HG02678 (cell line): Measurements from ENCODE around the gene DIRAS1.
"Not testable (repeated sequence)": the region's sequence is repeated elsewhere in the genome, so short reads cannot be mapped to it uniquely, and the experiment has no call there.

Experiments used
- ATAC-seq: cut with Tn5 transposase; IDR thresholded peaks from one replicate; pipeline ENCODE4 v1.9.1; 2021; ENCODE audit warnings: mild to moderate bottlenecking, moderate library complexity; ENCODE audit not compliant: unreplicated experiment

DIRAS1 gene

GRCh38 chr19:2714102-2714501, 7.1 kb downstream of the DIRAS1 start:
- not testable (repeated sequence) for ATAC-seq

GRCh38 chr19:2713170-2713569, 8.0 kb downstream of the DIRAS1 start:
- not testable (repeated sequence) for ATAC-seq

GRCh38 chr19:2711875-2712205, 9.3 kb downstream of the DIRAS1 start:
- ATAC-seq, result no peak

DNA sequence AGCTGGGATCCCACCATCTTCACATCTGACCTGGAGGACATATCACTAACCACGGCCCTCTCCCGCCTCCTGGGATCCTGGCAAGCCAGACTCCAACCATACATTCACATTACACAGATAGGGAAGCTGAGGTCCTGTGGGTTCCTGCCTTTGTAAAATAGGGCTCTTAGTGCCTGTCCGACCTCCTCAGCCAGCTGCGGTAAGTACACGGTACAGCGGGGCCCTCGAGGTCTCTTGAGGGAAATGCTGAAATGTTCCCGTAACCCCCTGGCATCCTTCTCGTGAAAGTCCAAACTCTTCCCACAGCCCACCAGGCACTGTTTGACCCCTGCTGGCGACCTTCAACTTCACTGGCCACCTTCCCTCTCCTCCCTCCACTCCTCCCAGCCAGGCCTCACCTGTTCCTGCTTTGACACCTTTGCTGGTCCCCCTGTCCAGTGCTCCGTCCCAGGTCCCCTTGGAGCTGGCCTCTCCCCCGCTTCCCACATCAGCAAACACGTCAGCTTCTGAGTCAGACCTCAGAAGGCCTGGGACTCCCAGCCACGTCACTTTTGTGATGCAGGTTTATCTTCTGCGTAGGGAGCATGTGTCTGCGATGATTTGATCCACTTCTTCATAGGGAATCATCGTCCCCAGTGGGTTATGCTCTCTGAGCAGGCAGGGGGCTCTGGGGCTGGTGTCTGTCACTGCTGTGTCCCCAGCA, 9.8 kb downstream of the DIRAS1 start:
- no peak for ATAC-seq

DNA sequence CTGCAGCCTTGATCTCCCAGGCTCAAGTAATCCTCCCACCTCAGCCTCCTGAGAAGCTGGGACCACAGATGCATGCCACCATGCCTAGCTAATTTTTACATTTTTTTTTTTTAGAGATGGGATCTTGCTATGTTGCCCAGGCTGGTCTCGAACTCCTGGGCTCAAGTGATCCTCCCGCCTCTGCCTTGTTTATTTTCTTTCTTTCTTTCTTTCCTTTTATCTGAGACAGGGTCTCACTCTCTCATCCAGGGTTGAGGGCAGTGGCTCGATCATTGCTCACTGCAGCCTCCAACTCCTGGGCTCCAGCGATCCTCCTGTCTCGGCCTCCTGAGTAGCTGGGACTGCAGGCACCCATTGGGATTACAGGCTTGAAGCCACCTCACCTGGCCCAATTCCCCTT, 14.9 kb downstream of the DIRAS1 start:
- ATAC-seq, result no peak

DNA sequence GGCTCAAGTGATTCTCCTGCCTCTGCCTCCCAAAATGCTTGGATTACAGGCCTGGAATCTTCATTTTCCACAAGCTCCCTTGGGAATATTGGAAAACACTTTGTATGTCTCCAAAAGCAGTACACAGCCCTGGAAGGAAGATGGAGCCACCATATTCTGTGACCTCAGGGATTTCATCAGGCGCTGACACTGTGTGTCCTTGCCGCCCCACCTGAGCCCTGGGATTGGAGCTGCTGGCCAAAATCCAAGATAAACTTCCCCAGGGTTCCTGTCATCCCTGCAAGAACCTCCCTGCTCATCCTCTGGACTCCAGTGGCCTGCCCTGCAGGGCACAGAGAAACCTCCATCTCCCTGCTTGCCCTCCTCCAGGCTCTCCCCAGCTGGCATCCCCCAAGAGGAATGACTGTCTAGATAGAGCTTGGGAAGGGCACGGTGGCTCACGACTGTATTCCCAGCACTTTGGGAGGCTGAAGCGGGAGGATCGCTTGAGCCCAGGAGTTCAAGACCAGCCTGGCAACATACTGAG, 17.4 kb downstream of the DIRAS1 start:
- no peak for ATAC-seq

GRCh38 chr19:2703077-2703437, 18.1 kb downstream of the DIRAS1 start:
- no peak for ATAC-seq

- peak; percentile 82 for ATAC-seq
Measured at GRCh38 chr19:2702170-2703076, 18.7 kb downstream of the DIRAS1 start, which contains the start of gene GNG7. Gene GNG7, minus strand, starts transcription at chr19:2702694. Its CDS starts 182,006 bp downstream, at chr19:2520688.

DNA sequence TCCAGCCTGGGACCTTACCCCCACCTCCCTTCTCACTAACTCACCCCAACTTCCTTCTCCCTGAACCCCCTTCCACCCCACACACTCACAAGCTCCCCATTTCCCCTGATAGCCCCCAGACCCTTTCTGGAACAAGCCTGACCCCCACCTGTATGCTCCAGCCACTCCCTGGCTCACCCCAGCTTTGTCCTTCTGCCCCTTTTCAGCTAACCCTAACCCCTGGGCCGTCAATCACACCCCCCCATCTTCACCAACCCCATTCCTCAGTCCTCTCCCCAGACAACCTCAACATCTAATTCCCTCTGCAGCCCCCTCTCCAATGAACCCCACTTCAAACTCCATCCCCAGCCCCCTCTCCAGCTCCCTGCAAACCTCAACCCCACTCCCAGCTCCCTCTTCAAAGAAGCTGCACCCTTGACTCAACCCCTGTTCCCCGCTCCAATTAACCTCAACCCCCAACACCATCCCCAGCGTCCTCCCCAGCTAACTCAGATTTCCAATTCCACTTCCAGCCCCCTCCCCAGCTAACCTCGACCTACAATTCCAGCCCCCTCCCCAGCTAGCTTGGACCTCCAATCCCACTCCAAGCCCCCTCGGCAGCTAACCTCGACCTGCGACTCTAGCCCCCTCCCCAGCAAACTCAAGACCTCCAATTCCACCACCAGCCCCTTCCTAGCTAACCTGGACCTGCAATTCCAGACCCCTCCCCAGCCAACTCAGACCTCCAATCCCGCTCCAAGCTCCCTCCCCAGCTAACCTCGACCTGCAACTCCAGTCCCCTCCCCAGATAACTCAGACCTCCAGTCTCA, 19.6 kb downstream of the DIRAS1 start:
- ATAC-seq, result no peak

GRCh38 chr19:2700660-2701360, 20.4 kb downstream of the DIRAS1 start:
- no peak for ATAC-seq

DNA sequence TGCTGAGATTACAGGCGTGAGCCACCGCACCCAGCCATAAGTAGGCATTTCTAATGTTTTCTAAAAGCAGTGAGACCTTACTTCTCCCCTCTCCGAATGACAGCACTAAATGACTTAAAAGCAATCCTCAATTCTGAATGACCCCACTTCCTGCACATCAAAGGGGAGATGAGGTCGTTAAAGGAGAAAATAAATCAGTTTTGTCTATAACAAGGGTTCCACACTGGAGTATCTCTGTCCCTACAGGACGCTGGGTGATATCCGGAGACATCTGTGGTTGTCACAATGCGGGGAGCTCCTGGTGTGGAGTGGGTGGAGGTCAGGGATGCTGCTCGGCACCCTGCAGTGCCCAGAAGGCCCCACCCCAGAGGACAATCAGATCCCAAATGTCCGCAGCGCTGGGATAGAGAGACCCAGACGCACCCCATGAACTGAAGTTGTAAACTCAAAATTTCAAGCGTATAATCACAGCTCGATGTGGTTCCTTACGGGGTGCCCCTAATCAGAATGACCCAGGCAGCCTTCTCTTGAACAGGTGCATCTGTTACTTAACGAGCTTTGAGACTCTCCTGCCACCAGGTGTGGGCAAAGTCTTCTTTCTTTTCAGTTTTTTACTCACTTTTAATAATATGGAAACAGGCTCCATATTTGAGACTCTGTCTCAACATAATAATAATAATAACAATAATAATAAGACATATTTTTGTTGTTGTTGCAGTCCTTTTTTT, 21.6 kb downstream of the DIRAS1 start:
- no peak for ATAC-seq

- ATAC-seq, result no peak
Measured at GRCh38 chr19:2694196-2694595, 27.0 kb downstream of the DIRAS1 start.

DNA sequence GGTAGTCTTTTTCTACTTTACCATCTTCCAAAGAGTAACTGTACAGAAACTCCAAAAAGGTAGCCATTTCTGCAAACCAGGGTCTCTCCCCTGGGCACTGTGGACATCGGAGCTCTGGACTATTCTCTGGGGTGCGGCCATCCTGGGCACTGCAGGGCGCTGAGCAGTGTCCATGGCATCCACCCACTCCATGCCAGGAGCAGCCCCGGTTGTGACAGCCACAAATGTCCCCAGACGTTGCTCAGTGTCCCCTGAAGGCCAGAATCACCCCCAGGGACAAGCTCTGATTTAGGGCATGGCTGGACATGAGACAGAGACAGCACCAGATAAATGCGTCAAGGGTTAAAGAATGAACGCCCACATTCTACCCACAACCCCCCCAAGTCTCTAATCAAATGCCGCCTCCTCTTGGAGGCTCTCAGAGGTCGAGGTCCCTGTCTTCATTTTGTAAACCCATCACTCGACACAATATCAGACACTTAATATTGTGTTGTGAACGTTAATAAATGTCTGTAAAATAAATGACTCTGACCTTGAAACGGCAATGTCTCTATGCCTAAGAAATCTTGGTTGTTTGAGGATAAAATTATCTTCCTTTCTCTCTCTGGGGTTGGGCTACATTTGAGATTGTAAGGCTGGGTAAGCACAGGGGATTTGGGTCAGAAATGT, 27.5 kb downstream of the DIRAS1 start:
- no peak for ATAC-seq

DNA sequence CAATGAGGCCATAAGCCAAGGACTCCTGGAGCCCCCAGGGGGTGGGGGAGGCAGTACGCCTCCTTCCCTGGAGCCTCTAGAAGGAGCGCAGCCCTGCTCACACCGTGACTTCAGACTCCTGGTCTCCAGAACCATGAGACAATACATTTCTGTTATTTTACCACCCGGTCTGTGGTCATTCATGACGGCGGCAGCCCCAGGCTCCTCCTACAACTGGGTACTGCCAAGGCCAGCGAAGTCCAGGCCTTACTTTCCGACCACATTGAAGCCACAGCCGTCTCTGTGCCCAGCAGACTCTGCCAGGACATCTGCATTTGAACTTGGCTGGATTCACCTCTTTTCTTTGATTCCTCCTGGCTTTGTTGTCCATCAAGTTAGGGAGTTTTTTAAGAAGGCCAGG, 29.2 kb downstream of the DIRAS1 start:
- no peak for ATAC-seq

- ATAC-seq, result no peak
Measured at GRCh38 chr19:2690856-2691255, 30.3 kb downstream of the DIRAS1 start.

DNA sequence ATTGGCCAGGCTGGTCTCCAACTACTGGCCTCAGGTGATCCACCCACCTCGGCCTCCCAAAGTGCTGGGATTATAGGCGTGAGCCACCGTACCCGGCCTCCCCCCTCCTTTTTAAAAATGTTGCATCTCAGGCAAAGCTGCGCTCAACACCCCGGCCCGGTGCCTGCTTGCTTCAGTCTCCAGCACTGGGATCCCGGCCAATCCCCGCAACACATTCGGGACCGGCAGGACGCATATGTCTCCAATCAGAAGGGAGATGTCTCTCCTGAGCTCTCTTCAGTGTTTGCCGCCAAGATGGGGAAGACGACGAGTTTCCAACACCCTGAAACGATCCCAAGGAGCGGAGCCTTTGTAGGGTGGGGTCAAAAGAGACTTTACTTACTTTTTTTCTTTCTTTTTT, 34.8 kb downstream of the DIRAS1 start:
- ATAC-seq, result no peak

- no peak for ATAC-seq
Measured at GRCh38 chr19:2685204-2685704, 35.9 kb downstream of the DIRAS1 start.

DNA sequence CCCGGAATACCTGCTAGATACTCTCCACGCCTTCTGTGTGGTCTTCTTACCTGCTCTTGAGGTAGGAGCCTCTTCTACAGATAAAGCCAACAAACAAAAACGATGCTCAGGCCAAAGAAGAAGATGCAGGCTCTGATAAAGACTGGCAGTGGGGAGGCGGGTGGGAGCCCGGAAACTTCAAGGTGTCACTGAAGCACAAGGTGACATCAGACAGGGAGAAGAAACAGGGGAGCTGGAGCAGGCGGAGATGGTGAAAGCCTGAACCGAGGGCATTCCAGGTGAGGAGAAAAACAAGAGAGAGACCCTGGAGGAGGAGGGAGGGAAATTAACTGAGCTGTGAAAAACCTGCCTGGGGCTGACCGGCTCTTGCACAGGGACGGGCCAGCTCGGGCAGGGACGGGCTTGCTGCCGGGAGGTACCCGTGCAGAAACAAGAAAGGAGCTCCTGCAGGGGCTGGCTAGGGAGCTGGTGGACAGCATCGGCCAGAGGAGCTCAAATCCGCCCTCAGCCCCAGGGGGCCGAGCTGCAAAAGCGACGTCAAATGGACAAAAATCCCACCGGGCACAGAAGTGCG, 37.7 kb downstream of the DIRAS1 start:
- ATAC-seq, result no peak

- peak; percentile 34 for ATAC-seq
Measured at GRCh38 chr19:2680808-2681207, 40.4 kb downstream of the DIRAS1 start.
